ENCODE results near the gene AMZ1.
"Not testable (repeated sequence)": the region's sequence is repeated elsewhere in the genome, so short reads cannot be mapped to it uniquely, and the experiment has no call there.

The AMZ1 gene

GRCh38 chr7:2688409-2689342 is 674 bp downstream of the AMZ1 start:
- peak; percentile 22 for DNase-seq (ENCODE audit: low read depth)
- peak overlapping the region; percentile 31 for H3K4me3 ChIP-seq (ENCODE audit: low read length)
- no peak for TF ChIP-seq CTCF (conservative IDR thresholded peaks at IDR 0.05; ENCODE audit: low read length)

- DNase-seq (ENCODE audit: low read depth) = no peak
- no peak overlapping the region for H3K4me3 ChIP-seq (ENCODE audit: low read length)
- TF ChIP-seq CTCF (conservative IDR thresholded peaks at IDR 0.05; ENCODE audit: low read length) = no peak
These were observed 1.4 kb downstream of the AMZ1 start for GRCh38 chr7:2689343-2689847.

- TF ChIP-seq CTCF (conservative IDR thresholded peaks at IDR 0.05; ENCODE audit: low read length) = no peak
- H3K4me3 ChIP-seq (ENCODE audit: low read length) = no peak overlapping the region
- peak; percentile 61 for DNase-seq (ENCODE audit: low read depth)
These were observed 2.1 kb downstream of the AMZ1 start for GRCh38 chr7:2689951-2690705.

- no peak for DNase-seq (ENCODE audit: low read depth)
- no peak for TF ChIP-seq CTCF (conservative IDR thresholded peaks at IDR 0.05; ENCODE audit: low read length)
- H3K4me3 ChIP-seq (ENCODE audit: low read length) = no peak overlapping the region
These were observed 3.2 kb downstream of the AMZ1 start for GRCh38 chr7:2691011-2691707.

GRCh38 chr7:2691932-2692439 is 4.0 kb downstream of the AMZ1 start:
- not testable (repeated sequence) for H3K4me3 ChIP-seq (ENCODE audit: low read length); DNase-seq (ENCODE audit: low read depth)

- DNase-seq (ENCODE audit: low read depth) = no peak
- TF ChIP-seq CTCF (conservative IDR thresholded peaks at IDR 0.05; ENCODE audit: low read length) = no peak
These were observed 4.5 kb downstream of the AMZ1 start for GRCh38 chr7:2692543-2692942.

GRCh38 chr7:2693420-2694121 is 5.6 kb downstream of the AMZ1 start:
- not testable (repeated sequence) for DNase-seq (ENCODE audit: low read depth); H3K4me3 ChIP-seq (ENCODE audit: low read length)

More at GRCh38 chr7:2692543-2692942, 4.5 kb downstream of the AMZ1 start:
- no peak overlapping the region for H3K4me3 ChIP-seq (ENCODE audit: low read length)

- not testable (repeated sequence) for DNase-seq (ENCODE audit: low read depth); H3K4me3 ChIP-seq (ENCODE audit: low read length)
These were observed 6.1 kb downstream of the AMZ1 start for GRCh38 chr7:2694122-2694436.

Data from AG10803 (cell line).